ENCODE results near the gene NTRK2.

The NTRK2 gene

DNA sequence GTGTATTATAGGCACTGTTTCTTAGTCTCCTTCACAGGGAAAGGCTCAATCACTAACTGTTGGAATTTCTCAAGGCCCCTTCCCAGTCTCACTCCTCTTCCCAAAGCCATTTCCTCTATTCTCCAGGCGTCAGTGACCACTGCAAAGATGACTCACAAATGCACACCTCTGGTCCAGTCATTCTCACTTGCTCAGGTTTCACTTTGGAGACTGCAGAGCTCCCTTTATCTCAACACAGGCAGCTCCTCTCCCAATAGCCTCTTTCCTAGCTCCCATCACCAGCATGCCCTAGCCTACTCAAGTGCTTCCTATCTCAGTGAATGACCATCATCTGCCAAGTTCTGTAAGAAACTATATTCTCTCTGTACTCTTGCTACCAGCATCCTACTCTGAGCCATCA lies 323.6 kb downstream of the NTRK2 start:
- no peak for DNase-seq

DNA sequence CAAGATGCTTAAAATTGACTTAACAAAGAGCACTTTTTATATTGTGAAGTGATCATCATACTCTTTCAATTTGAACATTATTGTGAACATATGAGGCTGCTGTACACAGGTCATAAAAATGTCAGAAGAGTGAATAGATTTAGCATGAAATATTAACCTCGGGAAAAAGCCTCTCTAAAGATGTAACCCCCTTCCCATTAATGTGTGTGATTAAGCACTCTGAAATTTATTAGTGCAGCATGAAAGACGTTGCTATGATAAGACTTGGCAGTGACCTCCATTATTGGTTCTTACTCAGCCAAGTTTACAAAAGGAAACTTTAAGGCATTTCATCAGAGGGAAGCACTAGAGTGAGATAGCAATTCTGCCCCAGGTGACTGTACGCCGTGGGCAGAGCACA lies 326.5 kb downstream of the NTRK2 start:
- DNase-seq: no peak

- no peak for DNase-seq
These were observed 327.2 kb downstream of the NTRK2 start for GRCh38 chr9:84996716-84997115.

GRCh38 chr9:84997472-84997871 lies 327.9 kb downstream of the NTRK2 start:
- no peak for DNase-seq

DNA sequence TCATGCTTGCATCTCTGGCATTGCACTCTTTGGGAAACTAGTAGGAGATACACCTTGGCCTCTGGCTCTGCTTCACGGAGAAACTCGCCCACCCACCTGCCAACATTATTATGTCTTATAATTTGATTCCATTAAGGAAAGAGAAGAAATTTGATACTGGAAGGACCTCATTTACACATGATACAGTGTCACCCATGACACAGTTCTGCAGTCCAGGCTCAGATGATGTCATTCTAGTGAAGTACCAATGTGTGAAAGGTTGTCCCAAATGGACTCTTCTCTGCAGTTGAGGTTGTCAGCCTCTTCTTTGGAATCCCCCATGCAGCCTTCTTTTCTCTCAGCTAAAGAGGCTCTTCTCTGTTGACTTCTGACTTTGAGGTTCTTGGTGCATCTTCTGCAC lies 329.1 kb downstream of the NTRK2 start:
- no peak for DNase-seq

DNA sequence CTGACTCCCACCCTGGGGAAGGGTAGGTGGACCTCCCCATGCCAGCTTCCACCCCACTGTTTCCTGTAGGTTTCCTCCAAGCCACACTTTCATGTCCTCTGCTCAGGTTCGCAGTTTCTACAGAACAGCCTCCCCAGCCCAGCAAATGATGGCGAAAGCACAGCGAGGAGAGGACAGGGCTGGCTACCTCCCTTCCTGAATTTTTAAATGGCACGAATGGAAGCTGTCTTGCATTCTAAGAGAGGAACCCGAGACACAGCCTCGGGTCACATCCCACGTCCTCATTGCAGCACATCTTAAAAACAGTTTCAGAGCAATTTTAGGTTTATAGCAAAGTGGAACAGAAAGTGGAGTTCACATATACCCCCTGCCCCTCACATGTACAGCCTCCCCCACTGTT lies 330.3 kb downstream of the NTRK2 start:
- DNase-seq: no peak

GRCh38 chr9:85001925-85002324 lies 332.4 kb downstream of the NTRK2 start:
- no peak for DNase-seq

DNA sequence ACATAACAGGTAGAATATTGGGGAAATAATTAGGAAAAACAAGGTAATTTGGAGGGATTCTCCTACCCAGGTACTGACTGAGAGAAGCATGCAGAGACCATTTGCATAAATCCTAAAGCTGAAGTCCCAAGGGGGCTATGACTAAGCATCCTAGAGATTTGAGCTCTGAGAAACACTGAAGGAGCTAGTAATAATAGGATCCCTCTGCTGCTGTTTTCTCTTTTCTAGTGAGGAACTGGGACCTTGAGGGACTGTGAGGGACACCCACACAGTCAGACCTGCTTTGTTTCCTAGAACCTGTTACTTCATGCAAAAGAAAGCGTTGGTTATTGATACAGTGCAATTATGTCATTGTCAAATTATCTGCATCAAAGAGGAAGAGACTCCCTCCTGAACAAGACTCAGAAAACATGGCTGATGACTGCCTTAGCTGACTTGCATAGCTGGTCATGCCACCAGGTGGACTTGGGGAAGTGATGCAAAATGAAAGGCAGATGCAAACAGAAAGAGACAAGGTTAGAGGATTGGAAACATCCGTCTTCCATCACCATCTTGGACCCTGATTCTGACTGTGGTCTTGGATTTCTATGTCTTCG lies 335.4 kb downstream of the NTRK2 start:
- DNase-seq: no peak

GRCh38 chr9:85007748-85008147 lies 338.2 kb downstream of the NTRK2 start:
- DNase-seq: no peak

DNA sequence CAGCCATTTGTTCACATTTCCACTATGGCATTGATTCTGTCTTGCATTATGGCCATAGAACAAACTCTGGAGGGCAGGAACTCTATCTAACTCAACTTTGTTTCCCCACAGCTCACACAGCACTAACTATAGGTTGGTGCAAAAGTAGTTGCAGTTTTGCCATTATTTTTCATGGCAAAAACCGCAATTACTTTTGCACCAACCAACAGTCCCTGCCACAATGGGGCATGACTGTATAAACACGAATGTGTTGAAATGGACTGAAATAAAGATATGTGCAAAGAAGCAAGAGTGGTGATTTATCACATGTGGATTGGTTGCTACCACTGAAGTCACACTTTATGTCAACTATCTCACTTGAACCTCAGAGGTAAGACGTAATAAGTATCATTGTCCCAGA lies 338.7 kb downstream of the NTRK2 start:
- no peak for DNase-seq

GRCh38 chr9:85009251-85009650 lies 339.7 kb downstream of the NTRK2 start:
- DNase-seq: no peak

GRCh38 chr9:85013703-85014102 lies 344.2 kb downstream of the NTRK2 start:
- no peak for DNase-seq

DNA sequence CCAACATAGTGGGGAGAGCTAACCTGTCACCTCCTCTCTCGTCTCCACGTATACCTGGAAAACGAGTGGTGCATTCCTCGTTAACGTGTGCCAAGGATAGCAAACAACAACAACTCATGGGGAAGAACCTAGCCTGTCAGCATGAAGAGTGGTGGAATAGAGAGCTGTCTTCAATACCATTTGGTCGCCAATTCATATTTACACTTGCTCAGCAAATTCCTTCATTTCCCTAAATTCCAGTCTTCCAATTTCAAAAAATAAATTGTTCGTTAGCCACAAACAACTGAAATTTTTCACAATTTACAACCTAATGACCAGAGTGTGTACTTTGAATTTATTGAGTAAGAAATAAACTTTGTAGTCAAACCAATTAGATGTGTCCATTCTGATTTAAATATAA lies 344.8 kb downstream of the NTRK2 start:
- DNase-seq: no peak

DNA sequence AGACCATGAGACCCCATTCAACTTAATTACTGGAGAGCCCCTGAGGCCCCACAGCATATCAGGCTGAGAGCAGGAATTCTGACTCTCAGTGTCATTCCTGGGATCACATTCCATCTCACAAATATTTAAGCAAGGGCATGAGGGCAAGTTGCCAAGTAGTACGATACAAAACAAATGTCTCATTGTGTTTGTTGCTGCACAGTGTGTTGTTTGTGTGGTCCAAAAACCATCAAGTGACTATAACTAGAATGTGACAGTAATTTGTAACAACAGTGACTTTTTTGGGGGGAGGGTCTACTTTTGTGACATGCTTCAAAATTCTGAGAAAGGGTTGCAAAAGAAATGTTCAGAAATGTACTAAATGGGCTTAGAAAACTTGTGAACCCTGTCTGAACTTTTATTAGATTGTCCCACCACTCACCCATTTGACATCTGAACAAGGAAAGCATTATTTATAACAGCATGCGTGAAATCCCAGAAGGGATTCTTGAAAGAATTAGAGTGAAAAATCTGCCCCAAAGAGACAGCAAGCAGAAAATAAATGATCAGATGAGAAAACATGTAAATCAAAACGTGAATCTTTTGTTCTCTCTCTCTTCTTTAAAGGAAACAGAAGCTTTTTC lies 347.0 kb downstream of the NTRK2 start:
- no peak for DNase-seq

DNA sequence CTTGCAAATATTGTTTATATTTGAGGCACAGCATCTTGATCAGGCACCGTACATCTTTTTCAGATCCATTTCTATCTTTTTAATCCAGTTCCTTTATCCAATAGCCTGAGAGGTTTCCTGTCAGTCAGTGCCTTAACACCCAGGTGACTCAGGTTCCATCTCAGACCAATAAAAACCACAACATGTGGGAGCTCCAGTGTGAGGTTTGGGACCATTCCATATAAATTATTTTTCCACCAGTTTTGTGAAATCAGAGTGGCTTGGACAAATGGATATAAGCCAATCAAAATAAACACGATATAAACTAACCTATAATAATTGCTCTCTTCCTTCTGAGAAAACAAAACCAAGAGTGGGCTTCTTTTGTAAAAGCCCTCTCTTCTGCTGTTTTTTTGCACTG lies 351.3 kb downstream of the NTRK2 start:
- DNase-seq: no peak

- DNase-seq: no peak
These were observed 352.2 kb downstream of the NTRK2 start for GRCh38 chr9:85021686-85022085.

DNA sequence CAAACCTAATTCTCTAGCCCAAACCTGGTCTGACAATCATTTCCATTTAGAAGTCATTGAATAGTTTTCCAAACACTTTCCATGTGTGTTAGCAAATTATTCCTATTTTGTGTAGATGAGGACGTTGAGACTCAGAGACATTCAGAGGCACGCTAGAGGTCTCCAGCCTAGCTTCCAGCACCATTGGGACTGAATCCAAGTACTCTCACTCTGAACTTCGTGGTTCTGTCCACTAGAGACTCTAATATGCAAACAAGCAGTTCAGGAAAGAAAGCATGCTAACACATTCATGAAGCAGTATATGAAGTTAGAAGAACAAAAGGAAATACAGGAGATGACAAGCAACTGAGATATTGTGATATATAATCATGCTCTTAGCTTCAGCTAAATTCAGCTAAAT lies 354.8 kb downstream of the NTRK2 start:
- DNase-seq: no peak

GRCh38 chr9:85025638-85026037 lies 356.1 kb downstream of the NTRK2 start:
- DNase-seq: no peak

- no peak for DNase-seq
These were observed 358.3 kb downstream of the NTRK2 start for GRCh38 chr9:85027870-85028269.

DNA sequence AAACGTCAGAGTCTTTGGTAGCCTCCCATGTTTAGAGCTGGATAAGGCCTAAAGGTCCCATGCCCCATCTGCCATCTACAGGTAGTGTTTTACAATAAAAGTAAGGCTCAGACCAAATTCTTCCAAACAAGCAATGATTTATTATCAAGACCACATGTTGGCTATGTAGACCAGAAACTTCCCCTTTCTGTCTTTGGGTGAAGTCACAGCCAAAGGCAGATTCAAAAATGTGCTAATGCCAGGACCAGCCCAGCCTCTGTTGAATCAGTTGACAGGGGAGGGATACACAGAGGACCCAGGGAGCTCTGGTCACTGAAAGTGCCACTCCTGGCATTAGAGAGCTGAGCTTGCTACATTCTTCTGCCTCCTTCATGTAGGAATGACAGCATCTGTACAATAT lies 360.8 kb downstream of the NTRK2 start:
- DNase-seq: no peak

GRCh38 chr9:85036496-85036895 lies 367.0 kb downstream of the NTRK2 start:
- DNase-seq: no peak

DNA sequence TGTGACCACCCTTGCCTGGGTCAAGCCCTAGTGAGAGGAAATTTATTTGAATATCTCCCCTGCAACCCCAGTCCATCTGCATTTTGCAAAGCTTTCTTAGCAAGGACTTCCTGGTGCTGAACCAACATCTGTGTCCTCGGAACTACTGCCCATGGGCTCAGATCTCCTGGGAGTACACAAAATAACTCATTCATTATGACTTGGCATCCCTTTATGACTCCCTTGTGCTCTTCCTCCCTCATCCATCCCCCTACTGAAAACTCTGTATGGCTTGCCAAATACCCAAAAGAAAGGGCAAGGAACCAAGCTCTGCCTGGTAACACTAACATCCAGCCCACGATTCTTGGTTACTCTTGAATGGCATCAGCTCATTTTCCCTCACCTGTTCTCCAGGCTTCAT lies 368.5 kb downstream of the NTRK2 start:
- no peak for DNase-seq

GRCh38 chr9:85038824-85039608 lies 369.5 kb downstream of the NTRK2 start:
- no peak for DNase-seq

GRCh38 chr9:85040146-85040545 lies 370.6 kb downstream of the NTRK2 start:
- DNase-seq: no peak

All from NCI-H2029 (cell line).